Measurements from ENCODE around the gene OSBPL8. TPM values are rescaled to one million over a fixed set of nuclear protein-coding genes. Genes with fewer than 3 reads are reported as not detected.

The OSBPL8 gene
- total and polyA plus RNA-seq, 9 of the 15 experiments (the other 6 are each of a cell fraction or from before 2014, with no cell fraction given), result 17.4 to 82.7 (median 42.8) TPM

GRCh38 chr12:76402259-76402658 lies 157.3 kb downstream of the OSBPL8 start (continued):
- peak; percentile 93 for TF ChIP-seq SMARCA4 (IDR thresholded peaks at IDR 0.05)
- no peak for TF ChIP-seq ZNF668 (CRISPR knock-in tag; IDR thresholded peaks at IDR 0.05)
- TF ChIP-seq CUX1 (CRISPR knock-in tag; IDR thresholded peaks at IDR 0.05), result no peak
- no peak for TF ChIP-seq ZSCAN32 (CRISPR knock-in tag; IDR thresholded peaks at IDR 0.05)
- TF ChIP-seq USF2 (CRISPR knock-in tag; IDR thresholded peaks at IDR 0.05), result no peak
- 0 out of 2 replicates have a peak, but pooled peaks have one; percentile 54 for TF ChIP-seq NBN (IDR thresholded peaks at IDR 0.05; ENCODE audit: low read depth)
- no peak for TF ChIP-seq ZNF436 (CRISPR knock-in tag; IDR thresholded peaks at IDR 0.05)
- no peak for TF ChIP-seq ZNF140 (CRISPR knock-in tag; IDR thresholded peaks at IDR 0.05)
- no peak for TF ChIP-seq ZBTB8A (IDR thresholded peaks at IDR 0.05; ENCODE audit: partially characterized antibody)
- TF ChIP-seq HMG20B (CRISPR knock-in tag; IDR thresholded peaks at IDR 0.05), result no peak
- TF ChIP-seq TSHZ1 (CRISPR knock-in tag; IDR thresholded peaks at IDR 0.05), result no peak
- TF ChIP-seq CREB3L1 (IDR thresholded peaks at IDR 0.05; ENCODE audit: borderline replicate concordance, low read depth), result no peak
- TF ChIP-seq CBFA2T2 (conservative IDR thresholded peaks at IDR 0.05), result peak; percentile 90
- TF ChIP-seq L3MBTL2 (IDR thresholded peaks at IDR 0.05), result peak; percentile 34; the same call in 1 of the 2 replicates
- TF ChIP-seq E2F5 (CRISPR knock-in tag; IDR thresholded peaks at IDR 0.05), result no peak
